Measurements from ENCODE around the gene COG4.
"Not testable (repeated sequence)": the region's sequence is repeated elsewhere in the genome, so short reads cannot be mapped to it uniquely, and the experiment has no call there.

The COG4 gene

DNA sequence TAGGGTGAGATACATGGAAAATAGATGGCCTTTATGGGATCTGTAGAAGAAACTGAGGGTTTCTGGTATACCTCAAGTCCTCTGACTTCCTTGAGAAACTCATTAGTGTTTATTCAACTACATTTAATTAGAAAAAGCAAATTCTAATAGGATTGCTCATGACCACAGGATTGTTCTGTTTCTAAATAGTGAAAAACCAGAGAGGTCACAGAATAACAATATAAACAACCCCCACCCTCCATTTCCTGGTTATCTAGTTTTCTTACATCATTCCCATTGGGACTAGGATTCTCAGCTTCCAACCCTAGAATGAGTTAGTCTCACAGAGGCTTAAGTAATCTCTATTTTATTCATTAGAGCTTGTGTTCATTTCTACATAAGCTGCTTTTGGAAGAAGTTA, 30.3 kb upstream of the COG4 start:
- H3K9me3 ChIP-seq (ENCODE audit: control insufficient read depth in 1 of 2, low read length in 2 of 2): no peaks in the 10 kb centered on the region
- H3K4me3 ChIP-seq (ENCODE audit: low read depth in 1 of 2, low read length in 2 of 2): no peak overlapping the region
- H3K4me1 ChIP-seq (ENCODE audit: control insufficient read depth in 1 of 2, insufficient read depth in 2 of 2, low read length in 2 of 2): no peaks in the 10 kb centered on the region
- H3K27ac ChIP-seq (ENCODE audit: low read length): no peak overlapping the region
- peaks cover 78 to 91% of the 10 kb centered on the region in 2 donors for H3K36me3 ChIP-seq (ENCODE audit: control insufficient read depth in 1 of 2, insufficient read depth in 2 of 2, low read length in 2 of 2)
- H3K27me3 ChIP-seq (ENCODE audit: low read depth, low read length): no peaks in the 10 kb centered on the region

DNA sequence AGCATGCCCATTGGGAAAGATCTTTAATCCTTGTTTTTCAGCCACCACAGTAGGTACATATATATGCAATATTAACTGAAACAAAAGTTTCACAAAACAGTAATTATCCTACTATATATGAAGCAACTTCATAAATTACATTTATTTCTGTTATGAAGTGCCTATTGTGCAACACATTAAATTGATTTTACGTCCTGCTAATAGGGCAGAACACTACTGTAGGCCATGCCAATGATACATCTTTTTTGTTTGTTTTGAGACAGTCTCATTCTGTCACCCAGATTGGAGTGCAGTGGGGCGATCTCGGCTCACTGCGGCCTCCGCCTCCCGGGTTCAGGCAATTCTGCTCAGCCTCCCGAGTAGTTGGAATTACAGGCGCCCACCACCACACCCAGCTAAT, 29.3 kb upstream of the COG4 start:
- Histone ChIP-seq H3K4me1 (ENCODE audit: control insufficient read depth in 1 of 2, insufficient read depth in 2 of 2, low read length in 2 of 2) (no peaks in the 10 kb centered on the region), H3K27me3 (ENCODE audit: low read depth, low read length) (no peaks in the 10 kb centered on the region), H3K27ac (ENCODE audit: low read length) (no peak overlapping the region), H3K4me3 (ENCODE audit: low read depth in 1 of 2, low read length in 2 of 2) (no peak overlapping the region), H3K9me3 (ENCODE audit: control insufficient read depth in 1 of 2, low read length in 2 of 2) (no peaks in the 10 kb centered on the region), H3K36me3 (ENCODE audit: control insufficient read depth in 1 of 2, insufficient read depth in 2 of 2, low read length in 2 of 2) (peaks cover 80 to 95% of the 10 kb centered on the region in 2 donors)

DNA sequence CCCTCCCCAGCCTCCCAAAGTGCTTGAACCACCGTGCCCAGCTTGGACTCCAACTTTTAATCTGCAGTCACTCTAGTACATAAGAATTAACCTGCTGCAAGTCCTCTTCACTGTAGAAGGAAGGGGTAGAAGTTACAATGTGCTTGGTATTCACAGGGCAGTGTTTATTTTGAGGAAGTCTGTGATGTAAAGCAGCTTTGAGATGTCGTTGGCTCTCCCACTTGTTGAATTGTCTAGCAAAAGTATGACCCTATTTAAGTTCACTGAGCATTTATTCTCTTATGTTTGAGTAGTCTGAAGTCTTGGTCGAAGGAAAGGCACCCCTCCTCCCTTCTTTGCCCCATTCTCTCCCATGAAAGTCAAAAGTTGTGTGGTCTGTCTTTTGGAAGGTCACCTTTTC, 28.4 kb upstream of the COG4 start:
- no peaks in the 10 kb centered on the region for H3K9me3 ChIP-seq (ENCODE audit: control insufficient read depth in 1 of 2, low read length in 2 of 2)
- H3K27ac ChIP-seq (ENCODE audit: low read length): no peak overlapping the region
- H3K27me3 ChIP-seq (ENCODE audit: low read depth, low read length): no peaks in the 10 kb centered on the region
- H3K4me1 ChIP-seq (ENCODE audit: control insufficient read depth in 1 of 2, insufficient read depth in 2 of 2, low read length in 2 of 2): no peaks in the 10 kb centered on the region
- no peak overlapping the region for H3K4me3 ChIP-seq (ENCODE audit: low read depth in 1 of 2, low read length in 2 of 2)
- H3K36me3 ChIP-seq (ENCODE audit: control insufficient read depth in 1 of 2, insufficient read depth in 2 of 2, low read length in 2 of 2): peaks cover 72 to 90% of the 10 kb centered on the region in 2 donors

DNA sequence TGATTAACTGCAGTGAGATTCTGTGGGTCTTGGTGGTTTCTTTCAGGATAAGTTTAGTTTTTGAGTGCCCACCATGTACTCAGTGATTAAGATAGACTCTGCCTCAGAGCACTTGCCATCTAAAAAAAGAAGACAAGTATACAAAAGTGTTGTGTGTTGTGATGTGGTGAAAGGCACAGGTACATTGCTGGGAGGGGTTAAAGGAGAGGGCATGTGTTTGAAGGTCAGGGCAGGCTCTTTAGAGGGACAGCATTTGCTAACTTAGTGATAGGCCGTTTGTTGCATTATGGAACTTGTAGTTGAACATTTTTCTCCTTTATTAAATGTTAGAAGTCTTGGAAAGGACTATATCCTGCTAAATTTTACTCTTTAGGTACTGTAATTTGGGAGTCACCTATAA, 26.7 kb upstream of the COG4 start:
- Histone ChIP-seq H3K9me3 (ENCODE audit: control insufficient read depth in 1 of 2, low read length in 2 of 2) (no peaks in the 10 kb centered on the region), H3K36me3 (ENCODE audit: control insufficient read depth in 1 of 2, insufficient read depth in 2 of 2, low read length in 2 of 2) (peaks cover 64 to 87% of the 10 kb centered on the region in 2 donors), H3K27ac (ENCODE audit: low read length) (no peak overlapping the region), H3K27me3 (ENCODE audit: low read depth, low read length) (no peaks in the 10 kb centered on the region), H3K4me1 (ENCODE audit: control insufficient read depth in 1 of 2, insufficient read depth in 2 of 2, low read length in 2 of 2) (no peaks in the 10 kb centered on the region), H3K4me3 (ENCODE audit: low read depth in 1 of 2, low read length in 2 of 2) (no peak overlapping the region)

DNA sequence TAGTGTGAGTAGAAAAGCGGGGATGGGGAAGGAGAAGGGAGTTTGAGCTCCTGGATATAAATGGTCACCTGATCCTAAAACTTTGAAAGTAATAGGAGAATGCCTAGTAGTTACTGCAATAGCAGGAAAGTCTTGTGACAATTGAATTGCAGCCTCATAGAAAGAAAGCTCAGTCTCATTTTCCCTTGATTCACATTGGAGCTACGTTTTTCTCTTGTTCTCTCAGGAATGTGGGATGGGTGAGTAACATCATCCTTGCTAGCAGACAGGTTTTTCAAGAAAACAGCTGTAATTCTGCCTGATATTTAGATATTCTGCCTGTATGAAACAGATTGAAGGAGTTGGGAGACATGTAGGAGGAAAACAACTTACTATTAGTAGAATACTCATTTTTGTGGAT, 25.6 kb upstream of the COG4 start:
- Histone ChIP-seq H3K9me3 (ENCODE audit: control insufficient read depth in 1 of 2, low read length in 2 of 2) (no peaks in the 10 kb centered on the region), H3K36me3 (ENCODE audit: control insufficient read depth in 1 of 2, insufficient read depth in 2 of 2, low read length in 2 of 2) (peaks cover 62 to 86% of the 10 kb centered on the region in 2 donors), H3K27ac (ENCODE audit: low read length) (no peak overlapping the region), H3K4me3 (ENCODE audit: low read depth in 1 of 2, low read length in 2 of 2) (no peak overlapping the region), H3K27me3 (ENCODE audit: low read depth, low read length) (no peaks in the 10 kb centered on the region), H3K4me1 (ENCODE audit: control insufficient read depth in 1 of 2, insufficient read depth in 2 of 2, low read length in 2 of 2) (no peaks in the 10 kb centered on the region)

DNA sequence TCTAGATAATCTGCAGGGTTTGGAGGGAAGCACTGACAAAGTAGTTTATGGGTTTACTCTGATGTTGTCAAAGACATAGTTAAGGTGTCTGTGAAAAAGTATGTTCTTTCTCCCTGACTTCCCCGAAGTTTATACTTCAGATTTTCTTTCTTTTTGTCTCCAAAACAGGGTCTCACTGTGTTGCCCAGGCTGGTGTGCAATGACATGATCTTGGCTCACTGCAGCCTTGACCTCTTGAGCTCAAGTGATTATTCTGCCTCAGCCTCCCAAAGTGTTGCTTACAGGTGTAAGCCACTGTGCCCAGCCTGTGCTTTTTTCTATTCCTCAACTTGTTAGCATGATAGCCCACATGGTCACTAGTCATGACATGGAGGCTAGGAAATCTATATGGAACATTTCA, 21.2 kb upstream of the COG4 start:
- peaks cover 55 to 84% of the 10 kb centered on the region in 2 donors for H3K36me3 ChIP-seq (ENCODE audit: control insufficient read depth in 1 of 2, insufficient read depth in 2 of 2, low read length in 2 of 2)
- no peak overlapping the region for H3K27ac ChIP-seq (ENCODE audit: low read length)
- no peaks in the 10 kb centered on the region for H3K27me3 ChIP-seq (ENCODE audit: low read depth, low read length)
- no peak overlapping the region for H3K4me3 ChIP-seq (ENCODE audit: low read depth in 1 of 2, low read length in 2 of 2)
- H3K4me1 ChIP-seq (ENCODE audit: control insufficient read depth in 1 of 2, insufficient read depth in 2 of 2, low read length in 2 of 2): no peaks in the 10 kb centered on the region
- H3K9me3 ChIP-seq (ENCODE audit: control insufficient read depth in 1 of 2, low read length in 2 of 2): no peaks in the 10 kb centered on the region

DNA sequence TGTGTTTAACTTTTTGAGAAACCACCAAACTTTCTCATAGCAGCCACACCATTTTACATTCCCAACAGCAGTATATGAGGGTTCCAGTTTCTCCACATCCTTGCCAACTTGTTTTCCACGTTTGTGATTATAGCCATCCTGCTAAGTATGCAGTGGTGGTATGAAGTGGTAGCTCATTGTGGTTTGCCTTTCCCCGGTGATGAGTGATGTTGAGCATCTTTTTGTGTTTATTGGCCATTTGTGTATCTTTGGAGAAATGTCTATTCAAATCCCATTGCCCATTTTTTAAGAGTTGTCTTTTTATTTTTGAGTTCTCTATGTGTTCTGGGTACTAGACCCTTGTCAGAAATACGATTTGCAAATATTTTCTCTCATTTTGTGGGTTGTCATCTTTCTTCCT, 17.6 kb upstream of the COG4 start:
- H3K36me3 ChIP-seq (ENCODE audit: control insufficient read depth in 1 of 2, insufficient read depth in 2 of 2, low read length in 2 of 2): peaks cover 64 to 81% of the 10 kb centered on the region in 2 donors
- H3K27ac ChIP-seq (ENCODE audit: low read length): no peak overlapping the region
- H3K4me3 ChIP-seq (ENCODE audit: low read depth in 1 of 2, low read length in 2 of 2): no peak overlapping the region
- H3K9me3 ChIP-seq (ENCODE audit: control insufficient read depth in 1 of 2, low read length in 2 of 2): no peaks in the 10 kb centered on the region
- no peaks in the 10 kb centered on the region for H3K4me1 ChIP-seq (ENCODE audit: control insufficient read depth in 1 of 2, insufficient read depth in 2 of 2, low read length in 2 of 2)
- no peaks in the 10 kb centered on the region for H3K27me3 ChIP-seq (ENCODE audit: low read depth, low read length)

DNA sequence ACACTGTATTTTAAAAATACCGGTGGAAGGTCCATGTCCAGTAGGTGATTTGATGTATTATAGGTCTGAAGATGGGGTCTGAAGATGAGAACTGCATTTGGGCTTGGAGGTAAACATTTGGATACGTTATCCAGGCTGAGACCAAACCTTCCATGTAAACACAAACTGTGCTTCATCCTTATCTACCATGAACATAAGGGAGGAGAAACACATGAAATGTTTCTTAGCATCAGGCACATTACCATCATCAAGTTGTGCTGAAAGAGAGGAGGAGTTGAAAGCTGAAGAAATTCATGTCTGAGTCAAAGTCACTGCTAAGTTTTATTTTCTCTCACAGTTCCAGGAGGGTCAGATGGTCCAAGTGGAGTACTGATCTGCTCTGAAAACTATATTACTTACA, 11.6 kb upstream of the COG4 start:
- Histone ChIP-seq H3K36me3 (ENCODE audit: control insufficient read depth in 1 of 2, insufficient read depth in 2 of 2, low read length in 2 of 2) (peaks cover 74 to 82% of the 10 kb centered on the region in 2 donors), H3K9me3 (ENCODE audit: control insufficient read depth in 1 of 2, low read length in 2 of 2) (no peaks in the 10 kb centered on the region), H3K4me1 (ENCODE audit: control insufficient read depth in 1 of 2, insufficient read depth in 2 of 2, low read length in 2 of 2) (peaks cover 0 to 4% of the 10 kb centered on the region in 2 donors)

DNA sequence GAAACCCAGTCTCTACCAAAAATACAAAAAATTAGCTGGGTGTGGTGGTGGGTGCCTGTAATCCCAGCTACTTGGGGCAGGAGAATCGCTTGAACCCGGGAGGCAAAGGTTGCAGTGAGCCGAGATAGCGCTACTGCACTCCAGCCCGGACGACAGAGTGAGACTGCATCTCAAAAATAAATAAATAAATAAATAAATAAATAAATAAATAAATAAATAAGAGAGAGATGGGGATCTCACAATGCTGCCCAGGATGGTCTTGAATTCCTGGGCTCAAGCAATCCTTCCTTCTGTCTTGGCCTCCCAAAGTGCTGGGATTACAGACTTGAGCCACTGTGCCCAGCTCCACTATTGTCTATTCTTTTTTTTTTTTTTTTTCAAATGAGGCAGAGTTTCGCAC, 6.6 kb upstream of the COG4 start:
- Histone ChIP-seq H3K4me1 (ENCODE audit: control insufficient read depth in 1 of 2, insufficient read depth in 2 of 2, low read length in 2 of 2) (peaks cover 10 to 37% of the 10 kb centered on the region in 2 donors), H3K36me3 (ENCODE audit: control insufficient read depth in 1 of 2, insufficient read depth in 2 of 2, low read length in 2 of 2) (peaks cover 61 to 63% of the 10 kb centered on the region in 2 donors)
- not testable (repeated sequence) for H3K27ac ChIP-seq (ENCODE audit: low read length); H3K4me3 ChIP-seq (ENCODE audit: low read depth in 1 of 2, low read length in 2 of 2); H3K27me3 ChIP-seq (ENCODE audit: low read depth, low read length); H3K9me3 ChIP-seq (ENCODE audit: control insufficient read depth in 1 of 2, low read length in 2 of 2)

More for the DNA sequence above, 11.6 kb upstream of the COG4 start:
- Histone ChIP-seq H3K4me3 (ENCODE audit: low read depth in 1 of 2, low read length in 2 of 2) (no peak overlapping the region), H3K27ac (ENCODE audit: low read length) (no peak overlapping the region), H3K27me3 (ENCODE audit: low read depth, low read length) (no peaks in the 10 kb centered on the region)

DNA sequence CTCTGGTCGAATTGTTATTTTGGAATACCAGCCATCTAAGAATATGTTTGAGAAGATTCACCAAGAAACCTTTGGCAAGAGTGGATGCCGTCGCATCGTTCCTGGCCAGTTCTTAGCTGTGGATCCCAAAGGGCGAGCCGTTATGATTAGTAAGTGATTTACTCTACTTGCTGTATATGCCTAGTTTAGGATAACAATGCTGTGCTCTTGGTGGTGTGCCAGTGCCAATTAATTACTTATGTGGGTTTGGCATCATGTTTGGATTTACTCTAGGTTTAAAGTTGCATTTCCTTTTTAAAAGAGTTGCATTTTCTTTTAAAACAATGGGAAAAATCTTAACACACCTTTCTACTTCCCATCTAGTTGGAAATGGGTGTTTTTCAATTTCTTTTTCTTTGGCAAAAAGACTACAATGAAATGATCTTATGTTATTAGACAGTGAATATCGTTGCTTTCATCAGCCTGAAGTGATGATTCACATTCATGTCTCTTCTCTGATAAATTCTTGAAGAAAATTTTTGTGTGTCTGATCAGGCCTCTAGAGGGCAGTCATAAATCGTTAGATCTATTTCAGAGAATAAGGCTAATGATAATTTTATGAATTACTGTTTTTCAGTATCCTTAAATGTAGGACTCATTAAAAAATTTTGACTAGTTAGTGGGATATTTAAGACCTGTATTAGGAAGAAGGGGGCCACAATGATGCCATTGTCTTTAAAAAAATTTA, 5.9 kb upstream of the COG4 start:
- Histone ChIP-seq H3K4me1 (ENCODE audit: control insufficient read depth in 1 of 2, insufficient read depth in 2 of 2, low read length in 2 of 2) (peaks cover 10 to 40% of the 10 kb centered on the region in 2 donors), H3K36me3 (ENCODE audit: control insufficient read depth in 1 of 2, insufficient read depth in 2 of 2, low read length in 2 of 2) (peaks cover 56 to 61% of the 10 kb centered on the region in 2 donors), H3K4me3 (ENCODE audit: low read depth in 1 of 2, low read length in 2 of 2) (no peak overlapping the region)

DNA sequence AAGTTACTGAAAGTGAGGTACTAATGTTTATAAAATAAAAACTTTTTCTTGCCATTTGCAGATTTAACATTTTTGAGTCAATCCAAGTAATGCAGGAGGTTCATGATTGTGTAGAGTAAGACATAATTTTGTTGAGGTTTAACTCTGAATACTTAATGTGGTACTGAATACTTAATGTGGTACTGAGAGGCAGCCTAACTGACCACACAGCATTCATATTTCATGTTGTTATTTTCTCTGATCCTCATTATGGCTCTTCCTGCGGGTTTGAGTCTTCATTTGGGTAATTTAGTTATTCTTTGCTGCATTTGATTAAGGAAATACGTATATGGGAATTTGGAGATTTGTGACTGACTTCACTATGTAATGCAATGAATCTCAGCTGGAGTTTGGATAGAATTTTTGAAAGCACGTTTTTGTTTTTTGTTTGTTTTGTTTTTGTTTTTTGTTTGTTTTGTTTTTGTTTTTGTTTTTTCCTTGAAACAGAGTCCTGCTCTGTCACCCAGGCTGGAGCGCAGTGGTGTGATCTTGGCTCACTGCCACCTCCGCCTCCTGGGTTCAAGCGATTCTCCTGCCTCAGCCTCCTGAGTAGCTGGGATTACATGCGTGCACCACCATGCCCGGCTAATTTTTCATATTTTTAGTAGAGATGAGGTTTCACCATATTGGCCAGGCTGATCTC, 4.1 kb upstream of the COG4 start:
- Histone ChIP-seq H3K4me3 (ENCODE audit: low read depth in 1 of 2, low read length in 2 of 2) (no peak overlapping the region), H3K9me3 (ENCODE audit: control insufficient read depth in 1 of 2, low read length in 2 of 2) (no peaks in the 10 kb centered on the region), H3K27ac (ENCODE audit: low read length) (no peak overlapping the region), H3K36me3 (ENCODE audit: control insufficient read depth in 1 of 2, insufficient read depth in 2 of 2, low read length in 2 of 2) (peaks cover 39 to 44% of the 10 kb centered on the region in 2 donors), H3K4me1 (ENCODE audit: control insufficient read depth in 1 of 2, insufficient read depth in 2 of 2, low read length in 2 of 2) (peaks cover 14 to 48% of the 10 kb centered on the region in 2 donors), H3K27me3 (ENCODE audit: low read depth, low read length) (no peaks in the 10 kb centered on the region)

More for the DNA sequence above, 5.9 kb upstream of the COG4 start:
- H3K9me3 ChIP-seq (ENCODE audit: control insufficient read depth in 1 of 2, low read length in 2 of 2): no peaks in the 10 kb centered on the region
- no peaks in the 10 kb centered on the region for H3K27me3 ChIP-seq (ENCODE audit: low read depth, low read length)
- H3K27ac ChIP-seq (ENCODE audit: low read length): no peak overlapping the region
